ENCODE results near the gene HEXA. TPM values are rescaled to one million over a fixed set of nuclear protein-coding genes. Genes with fewer than 3 reads are reported as not detected.

The HEXA gene
- total RNA-seq, 1 experiment from 2014 or later = 52.5 TPM

Other genes with a start within 250 kb of the HEXA start
- gene GRAMD2A, start 178.2 kb downstream of the HEXA start, total RNA-seq (2014; rRNA removed; shearing (Covaris generic)) = 0.17 and 0.52 TPM in 2 replicates
- gene PKM, start 144.8 kb downstream of the HEXA start, total RNA-seq (2014; rRNA removed; shearing (Covaris generic)) = 942 and 1,007 TPM in 2 replicates
- 24.8 and 28.8 TPM in 2 replicates for gene PARP6, start 103.5 kb downstream of the HEXA start, total RNA-seq (2014; rRNA removed; shearing (Covaris generic))
- gene CELF6, start 55.9 kb downstream of the HEXA start, total RNA-seq (2014; rRNA removed; shearing (Covaris generic)) = 0.21 TPM in 1 of 2 replicates, not detected in the other
- not detected in 2 replicates for gene TMEM202, start 22.3 kb upstream of the HEXA start, total RNA-seq (2014; rRNA removed; shearing (Covaris generic))
- gene ARIH1, start 98.3 kb upstream of the HEXA start, total RNA-seq (2014; rRNA removed; shearing (Covaris generic)) = 60.5 and 68.8 TPM in 2 replicates

Measured in H7 (cell line).